Subcutaneous abdominal adipose tissue (tissue), 5 donors: ENCODE results near the gene SLC6A8.

ENCODE experiments used
- H3K27ac ChIP-seq: one replicate; pipeline ENCODE4 v1.7.0; 2013; ENCODE audit warnings: low read depth, mild to moderate bottlenecking, inconsistent platforms, low read length, moderate library complexity
- H3K27me3 ChIP-seq, 5 donors: one replicate each; pipeline ENCODE4 v1.7.0; 2013; ENCODE audit warnings: low read length in 5 of 5, inconsistent platforms in 1 of 5; ENCODE audit not compliant: control insufficient read depth in 5 of 5, insufficient read depth in 4 of 5
- H3K36me3 ChIP-seq, 5 donors: one replicate each; pipeline ENCODE4 v1.7.0; 2013; ENCODE audit warnings: low read length in 5 of 5; ENCODE audit not compliant: control insufficient read depth in 5 of 5, insufficient read depth in 5 of 5
- H3K4me1 ChIP-seq, 5 donors: one replicate each; pipeline ENCODE4 v1.7.0; 2013; ENCODE audit warnings: low read length in 5 of 5, mild to moderate bottlenecking in 3 of 5, moderate library complexity in 1 of 5; ENCODE audit not compliant: control insufficient read depth in 5 of 5, insufficient read depth in 5 of 5
- H3K4me3 ChIP-seq, 5 donors: one replicate each; pipeline ENCODE4 v1.7.0; 2013; ENCODE audit warnings: low read length in 5 of 5, low read depth in 1 of 5
- H3K9ac ChIP-seq, 5 donors: one replicate each; pipeline ENCODE4 v1.7.0; 2013; ENCODE audit warnings: low read length in 5 of 5, mild to moderate bottlenecking in 4 of 5, moderate library complexity in 3 of 5
- H3K9me3 ChIP-seq, 5 donors: one replicate each; pipeline ENCODE4 v1.7.0; 2013; ENCODE audit warnings: low read length in 5 of 5; ENCODE audit not compliant: control insufficient read depth in 5 of 5
- donor health status: healthy.
- donor health status: healthy.
- donor health status: healthy.
- donor health status: healthy.
- donor health status: healthy.

The SLC6A8 gene

DNA sequence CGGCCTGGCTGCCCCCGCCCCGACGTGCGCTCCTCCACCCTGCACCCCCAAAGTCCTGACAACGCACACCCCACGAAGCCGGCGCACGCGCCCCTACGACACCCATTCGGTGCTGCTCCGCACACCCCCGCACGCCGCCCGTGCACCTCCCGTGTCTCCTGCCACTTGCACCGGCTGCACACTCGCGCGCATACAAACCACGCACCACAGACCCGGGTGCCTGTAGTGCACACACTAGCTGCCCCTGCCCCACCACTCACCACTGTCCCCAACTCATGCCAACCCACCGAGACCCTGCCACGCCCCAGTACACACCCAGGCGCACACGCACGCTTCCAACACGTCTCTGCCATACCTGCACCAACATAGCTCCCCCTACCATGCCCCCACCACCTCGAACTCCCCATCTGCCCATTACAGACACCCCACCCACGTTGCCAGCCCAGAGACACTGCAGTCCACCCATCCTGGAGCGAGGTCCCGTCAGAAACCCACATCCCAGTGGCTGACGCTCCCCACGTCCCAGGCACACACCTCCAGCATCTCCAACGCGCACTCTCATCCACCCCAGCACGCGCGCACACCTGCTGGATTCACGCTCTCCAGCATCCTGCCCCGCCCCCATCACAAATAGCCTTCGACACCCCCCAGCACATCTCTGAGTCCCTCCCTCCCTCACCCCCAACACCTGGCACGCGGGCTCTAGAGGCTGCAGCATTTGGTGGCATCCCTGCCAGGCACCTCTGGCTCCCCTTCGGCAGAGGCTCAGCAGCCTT is 44.9 kb upstream of the SLC6A8 start:
- Histone ChIP-seq H3K9me3 (peaks cover 0 to 9% (median 0%) of the 10 kb centered on the region in 5 donors), H3K4me3 (no peak overlapping the region), H3K9ac (no peak overlapping the region), H3K27ac (no peak overlapping the region), H3K36me3 (no peaks in the 10 kb centered on the region), H3K4me1 (peaks cover 0 to 37% (median 20%) of the 10 kb centered on the region in 5 donors), H3K27me3 (peaks cover 32 to 74% (median 70%) of the 10 kb centered on the region in 5 donors)

DNA sequence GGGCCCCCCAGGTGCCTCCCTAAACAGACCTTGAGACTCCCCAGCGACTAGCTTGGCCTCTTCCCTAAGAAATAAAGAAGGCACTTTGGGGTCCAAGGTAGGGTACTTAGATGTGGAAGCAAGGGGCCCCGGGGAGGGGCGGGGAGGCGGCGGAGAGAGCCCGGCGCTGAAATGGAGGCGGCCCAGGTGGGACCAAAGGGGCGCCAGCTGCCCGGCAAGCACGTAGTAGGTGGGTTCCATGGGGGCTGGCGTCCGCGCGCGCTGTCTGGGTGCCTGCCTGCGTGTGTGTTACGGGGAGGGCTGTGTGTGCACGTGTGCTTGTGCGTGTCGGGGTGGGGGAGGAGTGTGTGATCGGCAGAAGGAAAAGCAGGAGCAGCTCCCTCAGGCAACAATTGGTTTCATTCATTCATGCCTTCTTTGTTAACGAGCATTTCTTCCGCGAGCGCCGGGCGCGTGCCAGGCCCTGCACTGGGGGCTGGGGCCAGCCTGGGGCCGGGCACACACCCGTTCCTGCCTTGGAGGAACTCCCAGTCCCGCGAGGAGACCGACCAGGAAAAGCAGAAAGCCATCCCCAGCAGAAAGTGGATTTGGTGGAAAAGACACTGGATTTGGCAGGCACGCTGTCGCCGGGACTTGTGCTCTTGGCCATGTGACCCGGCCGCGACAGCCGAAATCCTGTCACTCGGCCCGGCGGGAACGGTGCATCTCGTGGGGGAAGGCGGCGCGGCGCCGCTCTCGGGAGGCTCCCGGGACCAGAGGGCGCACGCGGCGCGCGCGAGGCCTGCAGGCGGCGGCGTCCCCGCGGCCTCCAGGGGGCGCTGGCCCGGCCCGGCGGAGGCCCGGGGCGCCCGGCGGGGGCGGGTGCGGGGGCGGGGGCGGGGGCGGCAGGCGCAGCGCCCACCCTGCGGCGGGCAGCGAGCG is 44.0 kb upstream of the SLC6A8 start:
- H3K9ac ChIP-seq = no peak overlapping the region
- peaks cover 0 to 37% (median 21%) of the 10 kb centered on the region in 5 donors for H3K4me1 ChIP-seq
- H3K27ac ChIP-seq = no peak overlapping the region
- H3K9me3 ChIP-seq = peaks cover 0 to 9% (median 0%) of the 10 kb centered on the region in 5 donors
- peak overlapping the region in 3 of 5 donors; percentile 14 to 42 (median 34) for H3K4me3 ChIP-seq
- peaks cover 33 to 76% (median 70%) of the 10 kb centered on the region in 5 donors for H3K27me3 ChIP-seq
- H3K36me3 ChIP-seq = no peaks in the 10 kb centered on the region

GRCh38 chrX:153644356-153645125 is 43.2 kb upstream of the SLC6A8 start:
- Histone ChIP-seq H3K4me1 (peaks cover 0 to 37% (median 21%) of the 10 kb centered on the region in 5 donors), H3K27me3 (peaks cover 34 to 79% (median 70%) of the 10 kb centered on the region in 5 donors), H3K36me3 (no peaks in the 10 kb centered on the region), H3K4me3 (no peak overlapping the region), H3K9me3 (peaks cover 0 to 9% (median 0%) of the 10 kb centered on the region in 5 donors), H3K9ac (no peak overlapping the region), H3K27ac (no peak overlapping the region)

DNA sequence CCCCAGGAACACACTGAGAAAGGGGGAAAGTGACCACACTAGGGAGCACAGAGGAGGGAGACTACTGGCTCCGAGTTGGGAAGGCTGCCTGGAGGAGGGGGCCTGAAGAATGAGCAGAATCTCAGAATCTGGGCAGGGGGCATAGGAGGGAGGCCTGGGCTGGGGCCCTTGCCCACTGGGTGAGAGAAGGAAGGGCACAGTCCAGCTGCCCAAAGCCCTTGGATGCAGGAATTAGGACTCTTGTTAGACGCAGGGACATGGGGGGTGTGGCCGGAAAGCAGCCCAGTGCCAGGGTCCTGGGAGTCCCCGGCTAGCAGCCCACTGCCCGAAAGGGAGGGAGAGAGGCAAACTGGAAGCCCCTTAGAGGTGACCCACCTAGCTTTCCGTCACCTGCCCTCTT is 42.6 kb upstream of the SLC6A8 start:
- Histone ChIP-seq H3K9ac (no peak overlapping the region), H3K36me3 (no peaks in the 10 kb centered on the region), H3K27ac (no peak overlapping the region), H3K9me3 (peaks cover 0 to 9% (median 0%) of the 10 kb centered on the region in 5 donors), H3K27me3 (peaks cover 33 to 77% (median 71%) of the 10 kb centered on the region in 5 donors), H3K4me3 (no peak overlapping the region), H3K4me1 (peaks cover 0 to 37% (median 21%) of the 10 kb centered on the region in 5 donors)

DNA sequence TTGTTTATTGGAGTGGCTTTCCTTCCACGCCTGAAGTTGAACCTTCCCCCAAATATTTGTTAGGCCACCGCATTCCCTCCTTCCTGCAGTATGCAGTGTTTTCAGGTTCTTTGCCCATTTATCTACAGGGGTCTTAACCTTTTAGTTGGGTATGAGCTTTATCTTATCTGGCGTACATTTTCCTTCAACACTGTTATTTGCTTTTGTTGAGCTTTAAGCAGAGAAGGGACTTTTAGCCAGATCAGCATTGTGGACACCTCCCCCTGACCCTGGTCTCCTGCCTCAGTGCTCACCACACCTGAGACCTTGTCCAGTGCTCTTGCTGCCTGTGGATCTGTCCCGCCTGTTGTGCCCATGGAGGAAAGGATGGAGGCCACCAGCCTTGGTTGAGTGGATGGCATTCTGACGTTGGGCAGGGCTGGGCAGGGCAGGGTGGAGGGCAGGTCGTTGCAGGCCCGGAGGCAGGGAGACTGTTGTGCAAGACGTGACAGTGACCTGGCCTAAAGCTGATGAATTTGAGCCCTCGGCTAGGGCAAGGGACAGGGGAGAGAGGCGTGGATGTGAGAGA is 41.7 kb upstream of the SLC6A8 start:
- H3K27me3 ChIP-seq = peaks cover 31 to 76% (median 66%) of the 10 kb centered on the region in 5 donors
- no peak overlapping the region for H3K27ac ChIP-seq
- no peaks in the 10 kb centered on the region for H3K36me3 ChIP-seq
- peaks cover 0 to 37% (median 21%) of the 10 kb centered on the region in 5 donors for H3K4me1 ChIP-seq
- no peak overlapping the region for H3K4me3 ChIP-seq
- H3K9me3 ChIP-seq = peaks cover 0 to 9% (median 0%) of the 10 kb centered on the region in 5 donors
- H3K9ac ChIP-seq = no peak overlapping the region

- peaks cover 0 to 31% (median 21%) of the 10 kb centered on the region in 5 donors for H3K4me1 ChIP-seq
- no peaks in the 10 kb centered on the region for H3K36me3 ChIP-seq
- H3K9me3 ChIP-seq = peaks cover 0 to 9% (median 0%) of the 10 kb centered on the region in 5 donors
- H3K27ac ChIP-seq = no peak within 1 kb of the TSS
- no peak within 1 kb of the TSS for H3K9ac ChIP-seq
- peak within 1 kb of the TSS in 1 of 5 donors; percentile 33 for H3K4me3 ChIP-seq
- H3K27me3 ChIP-seq = peaks cover 24 to 69% (median 62%) of the 10 kb centered on the region in 5 donors
These were observed 40.9 kb upstream of the SLC6A8 start, which contains the start of gene DUSP9 for GRCh38 chrX:153646620-153647373. Gene DUSP9, plus strand, starts transcription at chrX:153647203. Its CDS starts 751 bp downstream, at chrX:153647954.

GRCh38 chrX:153647461-153648357 is 40.0 kb upstream of the SLC6A8 start:
- H3K9me3 ChIP-seq = peaks cover 0 to 9% (median 0%) of the 10 kb centered on the region in 5 donors
- H3K27ac ChIP-seq = no peak overlapping the region
- H3K4me3 ChIP-seq = no peak overlapping the region
- H3K27me3 ChIP-seq = peaks cover 23 to 69% (median 60%) of the 10 kb centered on the region in 5 donors
- H3K36me3 ChIP-seq = no peaks in the 10 kb centered on the region
- H3K4me1 ChIP-seq = peaks cover 0 to 27% (median 19%) of the 10 kb centered on the region in 5 donors
- no peak overlapping the region for H3K9ac ChIP-seq
